A673 (cell line): Measurements from ENCODE around the gene EAPP. TPM values are rescaled to one million over a fixed set of nuclear protein-coding genes. Genes with fewer than 3 reads are reported as not detected.
"Not testable (repeated sequence)": the region's sequence is repeated elsewhere in the genome, so short reads cannot be mapped to it uniquely, and the experiment has no call there.

ENCODE experiments used
- BruUV-seq: library from RNA; stranded (reverse); fragments of 400-500 nt; replicated peaks from 2 replicates; lab custom pipeline; 2021; lab: Mats Ljungman, UMichigan
- CTCF ChIA-PET: fragments of 300-600 bp; sonication (Branson Sonifier 250); formaldehyde crosslinking; loops from one replicate; lab custom pipeline; 2022; ENCODE audit warnings: antibody characterized with exemption; lab: Charles Lee
- POLR2A ChIA-PET: fragments of 300-600 bp; sonication (Branson Sonifier 250); formaldehyde crosslinking; loops from one replicate; lab custom pipeline; 2022; ENCODE audit warnings: antibody characterized with exemption; ENCODE audit not compliant: low non-redundant PET; lab: Charles Lee
- DNase-seq: peaks from one replicate; pipeline ENCODE4 v3.0.0-alpha.2; 2015; ENCODE audit warnings: low spot score
- H3K27ac ChIP-seq: fragments of 200-600 bp; sonication (generic); 2 replicates; pipeline ENCODE4 v1.5.1; 2016; ENCODE audit warnings: mixed run types, low read depth, mild to moderate bottlenecking, mixed read lengths, antibody characterized with exemption, low read length; ENCODE audit not compliant: poor library complexity, severe bottlenecking
- H3K27me3 ChIP-seq: fragments of 200-600 bp; sonication (generic); replicated peaks from 2 replicates; pipeline ENCODE4 v1.6.1; 2017; ENCODE audit warnings: mixed run types, low read depth, mild to moderate bottlenecking, mixed read lengths, antibody characterized with exemption, low read length; ENCODE audit not compliant: insufficient read depth, poor library complexity
- H3K36me3 ChIP-seq: fragments of 200-600 bp; sonication (generic); 2 replicates; pipeline ENCODE4 v1.6.1; 2016; ENCODE audit warnings: mixed run types, mild to moderate bottlenecking, mixed read lengths, antibody characterized with exemption, low read length; ENCODE audit not compliant: insufficient read depth, poor library complexity, severe bottlenecking
- H3K4me1 ChIP-seq: fragments of 200-600 bp; sonication (generic); 2 replicates; pipeline ENCODE4 v1.6.1; 2017; ENCODE audit warnings: mixed run types, mild to moderate bottlenecking, mixed read lengths, antibody characterized with exemption, low read length; ENCODE audit not compliant: insufficient read depth, poor library complexity, severe bottlenecking
- H3K4me3 ChIP-seq: fragments of 200-600 bp; sonication (generic); 2 replicates; pipeline ENCODE4 v1.5.1; 2016; ENCODE audit warnings: low read depth, mixed run types, mild to moderate bottlenecking, mixed read lengths, low read length; ENCODE audit not compliant: poor library complexity, severe bottlenecking
- H3K9me3 ChIP-seq: fragments of 200-600 bp; sonication (generic); 2 replicates; pipeline ENCODE4 v1.6.1; 2016; ENCODE audit warnings: mixed run types, low read depth, mild to moderate bottlenecking, mixed read lengths, antibody characterized with exemption, low read length; ENCODE audit not compliant: poor library complexity, severe bottlenecking
- EZH2 ChIP-seq: fragments of 200-600 bp; sonication (generic); IDR thresholded peaks from 2 replicates; pipeline ENCODE4 v1.6.1; 2017; ENCODE audit warnings: borderline replicate concordance, low read depth, mild to moderate bottlenecking, mixed read lengths, antibody characterized with exemption, low read length; ENCODE audit not compliant: poor library complexity, severe bottlenecking
- intact Hi-C: fragments of 100-400 bp; cut with micrococcal nuclease; formaldehyde crosslinking; loops from one replicate; pipeline ENCODE4 v1.10.0; 2022; ENCODE audit not compliant: unreplicated experiment
- total RNA-seq: library from RNA; stranded (reverse); gene quantifications from 2 replicates; pipeline ENCODE4 v1.2.3, GENCODE V29; 2021
- TF ChIP-seq, protein P1 (sequence below): fragments of 300-800, 200-600 bp; sonication (generic); conservative IDR thresholded peaks from 2 replicates; pipeline ENCODE4 v1.5.1; 2017; ENCODE audit warnings: low read depth, mild to moderate bottlenecking, antibody characterized with exemption, low read length, moderate library complexity, mixed read lengths

Gene EAPP
- total RNA-seq, 1 experiment from 2014 or later = 33.1 TPM

DNA sequence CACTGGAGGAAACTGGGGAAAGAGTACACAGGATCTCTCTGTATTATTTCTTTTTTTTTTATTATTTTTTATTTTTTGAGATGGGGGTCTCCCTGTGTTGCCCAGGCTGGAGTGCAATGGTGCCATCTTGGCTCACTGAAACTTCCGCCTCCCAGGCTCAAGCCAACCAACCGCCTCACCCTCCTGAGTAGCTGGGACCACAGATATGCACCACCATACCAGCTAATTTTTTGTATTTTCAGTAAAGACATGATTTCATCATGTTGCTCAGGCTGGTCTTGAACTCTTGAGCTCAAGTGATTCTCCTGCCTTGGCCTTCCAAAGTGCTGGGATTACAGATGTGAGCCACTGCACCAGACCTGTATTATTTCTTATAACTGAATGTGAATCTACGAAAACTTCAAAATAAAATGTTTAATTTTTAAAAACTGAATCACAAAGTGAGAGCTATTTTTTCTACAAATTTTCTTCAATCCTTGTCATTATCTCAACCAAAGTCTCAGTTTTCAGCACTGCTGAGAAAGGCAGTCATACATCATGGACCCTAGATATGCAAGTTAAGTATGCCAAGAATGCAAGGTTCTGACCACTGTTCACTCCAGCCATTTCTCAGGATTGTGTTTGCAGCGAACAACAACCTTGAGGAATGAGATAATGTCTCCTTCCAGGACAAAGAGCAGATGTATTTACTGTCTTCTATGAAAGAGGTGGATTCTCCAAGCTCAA lies 2.4 kb downstream of the EAPP start:
- Histone ChIP-seq H3K4me1 (peaks cover 7% of the 10 kb centered on the region), H3K36me3 (peaks cover 29% of the 10 kb centered on the region), H3K9me3 (no peaks in the 10 kb centered on the region), H3K4me3 (no peak overlapping the region), H3K27me3 (no peaks in the 10 kb centered on the region), H3K27ac (no peak overlapping the region)
- no TSS peak for BruUV-seq
- intact Hi-C loops = no loop called here
- ChIA-PET POLR2A (interaction anchor here (0.6 kb wide), 1 partner anchor 57 kb away, joined by 3 read pairs; no protein-coding TSS in a partner anchor), CTCF (no interaction called here)
- no peak for DNase-seq
- no peak for TF ChIP-seq EZH2
- TF ChIP-seq, protein P1, sequence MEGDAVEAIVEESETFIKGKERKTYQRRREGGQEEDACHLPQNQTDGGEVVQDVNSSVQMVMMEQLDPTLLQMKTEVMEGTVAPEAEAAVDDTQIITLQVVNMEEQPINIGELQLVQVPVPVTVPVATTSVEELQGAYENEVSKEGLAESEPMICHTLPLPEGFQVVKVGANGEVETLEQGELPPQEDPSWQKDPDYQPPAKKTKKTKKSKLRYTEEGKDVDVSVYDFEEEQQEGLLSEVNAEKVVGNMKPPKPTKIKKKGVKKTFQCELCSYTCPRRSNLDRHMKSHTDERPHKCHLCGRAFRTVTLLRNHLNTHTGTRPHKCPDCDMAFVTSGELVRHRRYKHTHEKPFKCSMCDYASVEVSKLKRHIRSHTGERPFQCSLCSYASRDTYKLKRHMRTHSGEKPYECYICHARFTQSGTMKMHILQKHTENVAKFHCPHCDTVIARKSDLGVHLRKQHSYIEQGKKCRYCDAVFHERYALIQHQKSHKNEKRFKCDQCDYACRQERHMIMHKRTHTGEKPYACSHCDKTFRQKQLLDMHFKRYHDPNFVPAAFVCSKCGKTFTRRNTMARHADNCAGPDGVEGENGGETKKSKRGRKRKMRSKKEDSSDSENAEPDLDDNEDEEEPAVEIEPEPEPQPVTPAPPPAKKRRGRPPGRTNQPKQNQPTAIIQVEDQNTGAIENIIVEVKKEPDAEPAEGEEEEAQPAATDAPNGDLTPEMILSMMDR = no peak

DNA sequence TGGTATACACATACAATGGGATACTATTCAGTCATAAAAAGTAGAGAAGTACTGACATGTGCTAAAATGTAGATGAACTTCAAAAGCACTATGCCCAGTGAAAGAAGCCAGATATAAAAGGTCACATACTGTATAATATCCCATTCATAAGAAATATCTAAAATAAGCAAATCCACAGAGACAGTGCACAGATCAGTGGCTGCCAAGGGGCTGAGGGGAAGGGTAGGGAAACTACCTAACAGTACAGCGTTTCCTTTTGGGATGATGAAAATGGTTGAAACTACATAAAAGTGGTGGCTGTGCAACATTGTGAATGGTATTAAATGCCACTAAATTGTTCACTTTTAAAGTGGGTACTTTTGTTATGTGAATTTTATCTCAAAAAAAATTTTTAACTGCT lies 11.9 kb downstream of the EAPP start:
- Histone ChIP-seq H3K4me3 (no peak overlapping the region), H3K9me3 (no peaks in the 10 kb centered on the region), H3K36me3 (peaks cover 65% of the 10 kb centered on the region), H3K27ac (no peak overlapping the region), H3K4me1 (no peaks in the 10 kb centered on the region), H3K27me3 (no peaks in the 10 kb centered on the region)
- no peak for TF ChIP-seq EZH2
- TF ChIP-seq, protein P1 = no peak
- DNase-seq = no peak
- BruUV-seq = no TSS peak
- intact Hi-C loops = no loop called here
- ChIA-PET CTCF (no interaction called here), POLR2A (no interaction called here)

DNA sequence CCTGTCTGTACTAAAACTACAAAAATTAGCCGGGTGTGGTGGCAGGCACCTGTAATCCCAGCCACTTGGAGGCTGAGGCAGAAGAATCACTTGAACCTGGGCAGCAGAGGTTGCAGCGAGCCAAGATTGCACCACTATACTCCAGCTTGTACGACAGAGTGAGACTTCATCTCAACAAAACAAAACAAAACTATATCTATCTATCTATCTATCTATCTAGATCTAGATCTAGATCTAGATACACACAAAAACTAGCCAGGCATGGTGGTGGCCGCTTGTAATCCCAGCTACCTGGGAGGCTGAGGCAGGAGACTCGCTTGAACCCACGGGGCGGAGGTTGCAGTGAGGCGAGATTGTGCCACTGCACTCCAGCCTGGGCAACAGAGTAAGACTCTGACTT lies 15.3 kb downstream of the EAPP start:
- H3K27me3 ChIP-seq, H3K9me3 ChIP-seq, DNase-seq, intact Hi-C loops, H3K4me1 ChIP-seq, H3K27ac ChIP-seq, BruUV-seq, POLR2A ChIA-PET, CTCF ChIA-PET, H3K4me3 ChIP-seq: not testable (repeated sequence)
- peaks cover 63% of the 10 kb centered on the region for H3K36me3 ChIP-seq

DNA sequence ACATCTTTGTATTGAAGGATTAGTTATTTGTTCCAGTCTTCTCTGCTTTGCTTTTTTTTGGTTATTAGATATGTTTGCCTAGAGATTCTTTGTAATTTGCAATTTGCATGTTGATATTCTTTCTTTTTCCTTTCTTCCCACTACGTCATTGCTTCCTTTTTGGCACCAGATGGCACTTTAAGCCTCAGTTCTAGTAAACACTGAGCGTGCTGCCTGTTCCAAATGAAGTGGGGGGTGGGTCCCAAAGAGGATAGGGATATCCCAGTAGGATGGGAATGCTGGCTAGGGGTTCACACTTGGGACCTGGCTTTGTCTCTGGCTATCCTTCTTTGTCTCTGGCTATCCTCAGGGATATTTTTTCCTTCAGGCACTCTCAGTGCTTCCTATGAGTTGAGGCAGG lies 17.0 kb downstream of the EAPP start:
- Histone ChIP-seq H3K27me3 (no peaks in the 10 kb centered on the region), H3K9me3 (no peaks in the 10 kb centered on the region), H3K36me3 (peaks cover 51% of the 10 kb centered on the region), H3K27ac (no peak overlapping the region), H3K4me1 (no peaks in the 10 kb centered on the region), H3K4me3 (no peak overlapping the region)
- BruUV-seq = no TSS peak
- intact Hi-C loops = no loop called here
- DNase-seq = no peak
- POLR2A ChIA-PET = no interaction called here
- TF ChIP-seq, protein P1 = no peak
- TF ChIP-seq EZH2 = no peak
- CTCF ChIA-PET = no interaction called here

DNA sequence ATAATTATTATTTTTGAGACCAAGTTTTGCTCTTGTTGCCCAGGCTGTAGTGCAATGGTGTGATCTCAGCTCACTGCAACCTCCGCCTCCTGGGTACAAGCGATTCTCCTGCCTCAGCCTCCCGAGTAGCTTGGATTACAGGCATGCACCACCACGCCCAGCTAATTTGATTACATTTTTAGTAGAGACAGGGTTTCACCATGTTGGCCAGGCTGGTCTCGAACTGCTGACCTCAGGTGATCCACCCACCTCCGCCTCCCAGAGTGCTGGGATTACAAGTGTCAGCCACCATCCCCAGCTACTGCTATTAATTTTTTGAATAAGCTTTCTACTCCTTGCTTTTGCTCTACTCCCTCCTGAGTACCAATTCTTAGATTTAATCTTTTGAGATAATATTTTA lies 18.4 kb downstream of the EAPP start:
- CTCF ChIA-PET = not testable (repeated sequence)

More for the DNA sequence above, 18.4 kb downstream of the EAPP start:
- DNase-seq, H3K4me3 ChIP-seq, H3K27me3 ChIP-seq, H3K9me3 ChIP-seq, intact Hi-C loops, H3K4me1 ChIP-seq, H3K27ac ChIP-seq, BruUV-seq: not testable (repeated sequence)
- POLR2A ChIA-PET = interaction anchor here (0.6 kb wide), 1 partner anchor 15 kb away, joined by 9 read pairs; no protein-coding TSS in a partner anchor
- peaks cover 46% of the 10 kb centered on the region for H3K36me3 ChIP-seq
